Measurements from ENCODE around the gene CXCR5.

The CXCR5 gene

DNA sequence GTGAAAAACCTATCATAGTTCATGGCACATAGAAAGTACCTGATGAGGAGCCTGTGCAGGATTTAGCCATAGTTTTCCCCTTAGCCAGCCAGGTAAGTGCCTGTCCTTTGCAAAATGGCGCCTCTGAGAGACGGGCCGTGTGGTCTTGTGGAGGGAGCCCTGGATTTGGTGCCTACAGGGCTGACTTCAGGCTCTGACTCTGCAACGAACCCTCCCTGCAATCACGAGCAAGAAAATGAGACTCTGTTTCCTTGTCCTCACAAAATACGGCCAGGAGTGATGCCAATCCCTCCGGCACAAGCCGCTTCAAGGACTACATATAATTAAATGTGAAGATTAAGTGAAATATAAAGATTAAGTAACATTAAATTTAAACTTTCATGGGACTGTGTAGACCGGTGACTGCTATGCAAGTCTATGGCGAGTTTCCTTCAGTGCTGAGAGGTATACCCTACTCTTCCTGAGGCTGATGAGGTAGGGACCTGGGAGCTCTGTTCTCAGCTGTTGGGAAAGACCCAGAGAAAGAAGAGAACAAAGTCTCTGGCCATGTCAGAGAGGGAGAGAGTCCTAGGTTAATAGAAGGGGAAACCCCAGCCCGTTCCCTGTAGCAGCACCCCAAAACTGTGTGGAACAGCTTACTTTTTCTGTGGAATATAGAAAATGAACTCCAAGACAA is 6.1 kb upstream of the CXCR5 start:
- FAIRE-seq, result no peak

DNA sequence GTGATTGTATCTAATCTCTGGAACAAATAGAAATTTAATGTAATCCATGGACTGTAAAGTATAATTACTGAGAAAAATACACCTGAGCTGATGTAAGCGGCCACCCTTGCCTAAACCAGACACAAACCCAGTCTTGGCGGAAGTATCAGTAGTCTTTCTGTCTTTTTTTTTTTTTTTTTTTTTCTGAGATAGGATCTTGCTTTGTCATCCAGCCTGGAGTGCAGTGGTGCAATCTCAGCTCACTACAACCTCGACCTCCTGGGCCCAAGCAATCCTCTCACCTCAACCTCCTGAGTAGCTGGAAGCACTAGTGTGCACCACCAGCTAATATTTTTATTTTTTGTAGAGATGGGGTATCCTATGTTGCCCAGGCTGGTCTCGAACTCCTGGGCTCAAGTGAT is 5.5 kb upstream of the CXCR5 start:
- no peak for FAIRE-seq

DNA sequence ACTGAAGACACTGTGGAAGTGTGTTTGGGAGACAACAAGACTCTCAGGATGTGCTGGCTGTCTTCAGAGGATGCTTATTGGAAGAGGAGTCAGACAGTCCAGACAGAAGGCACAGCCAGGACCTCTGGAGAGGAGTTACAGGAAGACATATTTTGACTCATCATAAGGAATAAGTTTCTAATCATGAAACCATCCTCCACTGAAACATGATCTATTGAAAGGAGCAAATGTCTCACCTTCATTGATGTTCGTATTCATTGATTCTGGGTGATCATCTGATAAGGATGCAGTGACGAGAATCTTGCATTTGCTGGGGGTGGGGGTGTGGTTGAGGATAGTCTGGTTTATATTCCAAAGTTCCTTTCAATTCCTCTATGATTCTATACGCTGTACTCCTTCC is 2.5 kb upstream of the CXCR5 start:
- FAIRE-seq, result no peak

DNA sequence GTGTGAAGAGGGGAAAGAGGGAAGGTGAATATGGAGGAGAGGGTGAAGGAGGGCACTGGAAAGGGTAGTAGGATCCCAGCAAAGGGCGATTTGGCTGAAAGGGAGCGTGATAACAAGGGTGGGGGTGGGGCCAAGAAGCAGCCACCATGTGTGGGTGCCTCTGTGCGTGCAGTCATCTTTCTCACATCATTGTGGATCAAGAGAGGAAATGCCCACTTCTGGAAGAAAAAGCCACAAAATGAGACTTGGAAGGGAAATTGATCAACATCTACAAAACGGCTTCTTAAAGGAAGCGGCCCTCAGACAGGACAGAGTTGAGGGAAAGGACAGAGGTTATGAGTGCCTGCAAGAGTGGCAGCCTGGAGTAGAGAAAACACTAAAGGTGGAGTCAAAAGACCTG is 1.2 kb upstream of the CXCR5 start:
- FAIRE-seq, result no peak

DNA sequence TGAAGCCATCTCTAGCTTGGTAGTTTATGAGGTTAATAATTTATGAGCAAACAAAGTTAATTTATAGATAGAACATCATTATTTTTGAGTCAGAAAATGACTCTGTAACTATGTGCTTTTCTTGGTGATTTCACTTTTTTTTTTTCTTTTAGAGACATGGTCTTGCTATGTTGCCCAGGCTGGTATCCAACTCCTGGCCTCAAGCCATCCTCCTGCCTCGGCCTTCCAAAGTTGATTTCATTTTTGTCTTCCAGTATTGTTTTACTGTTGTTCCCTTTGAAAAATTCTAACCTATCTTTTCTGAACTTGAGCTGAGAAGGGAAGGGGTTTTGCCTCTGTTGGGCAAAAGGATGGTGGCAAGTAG is 706 bp upstream of the CXCR5 start:
- FAIRE-seq, result no peak

DNA sequence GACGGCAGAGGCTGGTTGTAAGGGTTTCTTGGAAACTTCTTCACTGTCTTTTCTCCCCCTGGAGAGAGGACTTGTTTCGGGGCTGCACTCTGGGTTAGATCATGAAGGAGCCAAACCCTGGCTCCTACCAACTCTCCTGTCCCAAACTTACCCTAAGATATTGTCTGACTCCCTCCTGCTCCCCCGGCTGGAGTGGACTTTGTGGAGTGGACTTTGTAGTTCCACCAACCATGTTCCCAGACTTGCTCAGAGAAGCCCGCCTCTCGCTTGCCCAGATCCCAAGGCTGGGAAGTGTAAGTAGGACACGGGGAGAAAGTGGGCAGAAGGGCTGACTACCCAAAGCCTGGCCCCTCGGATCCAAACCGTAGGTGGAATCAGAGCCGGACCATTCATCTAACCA is 1.2 kb downstream of the CXCR5 start:
- FAIRE-seq, result no peak

DNA sequence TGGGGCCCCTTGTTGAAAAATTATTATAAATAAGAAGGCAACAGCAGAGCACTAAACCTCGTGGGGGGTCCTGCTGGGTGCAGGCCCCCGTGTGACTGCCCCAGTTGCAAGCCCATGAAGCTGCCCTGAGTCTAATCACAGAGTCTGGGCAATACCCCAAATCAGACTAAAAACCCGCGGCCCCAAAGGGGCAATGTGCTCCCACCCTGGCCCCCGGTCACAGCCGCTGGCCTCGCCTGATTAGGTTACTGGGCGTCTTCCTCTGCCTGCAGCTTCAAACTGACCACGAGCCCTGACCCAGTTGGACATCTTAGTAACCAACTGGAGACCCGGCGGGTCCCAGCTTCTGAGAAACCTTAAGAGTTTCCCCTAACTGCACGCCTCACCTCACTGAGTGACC is 1.6 kb downstream of the CXCR5 start:
- no peak for FAIRE-seq

DNA sequence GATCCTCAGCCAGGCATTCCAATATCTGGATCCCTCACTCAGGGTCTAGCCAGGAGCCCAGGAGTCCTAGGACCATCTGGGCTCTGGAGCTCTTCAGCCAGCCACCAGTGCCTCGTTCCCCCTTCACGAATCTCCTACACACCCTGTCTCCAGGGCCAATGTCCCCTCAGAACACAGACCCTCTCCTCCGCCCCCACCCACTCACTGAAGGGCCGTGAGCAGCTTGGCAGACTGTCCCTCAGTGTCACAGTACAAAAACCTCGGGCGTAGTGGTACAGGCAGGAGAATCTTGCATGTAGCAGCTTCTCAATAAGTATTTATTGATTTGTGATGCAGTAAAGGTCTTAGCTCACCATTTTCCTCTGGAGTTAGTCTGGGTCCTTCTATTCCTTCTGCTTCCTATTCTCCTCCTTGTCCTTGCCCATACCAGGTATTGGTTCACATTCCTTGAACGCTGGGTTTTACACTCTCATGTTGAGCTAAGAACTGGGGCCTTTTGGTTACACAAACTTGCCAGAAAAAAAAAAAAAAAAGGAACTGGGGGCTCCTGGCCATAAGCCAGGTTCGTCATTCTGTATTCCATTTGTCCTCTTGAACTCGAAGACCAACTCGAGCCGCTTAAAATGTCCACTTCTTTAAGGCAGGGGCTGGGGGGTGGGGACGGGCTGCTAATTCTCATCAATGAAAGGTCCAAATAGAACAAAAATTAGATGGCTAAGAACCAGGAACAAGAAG is 2.3 kb downstream of the CXCR5 start:
- FAIRE-seq, result no peak

DNA sequence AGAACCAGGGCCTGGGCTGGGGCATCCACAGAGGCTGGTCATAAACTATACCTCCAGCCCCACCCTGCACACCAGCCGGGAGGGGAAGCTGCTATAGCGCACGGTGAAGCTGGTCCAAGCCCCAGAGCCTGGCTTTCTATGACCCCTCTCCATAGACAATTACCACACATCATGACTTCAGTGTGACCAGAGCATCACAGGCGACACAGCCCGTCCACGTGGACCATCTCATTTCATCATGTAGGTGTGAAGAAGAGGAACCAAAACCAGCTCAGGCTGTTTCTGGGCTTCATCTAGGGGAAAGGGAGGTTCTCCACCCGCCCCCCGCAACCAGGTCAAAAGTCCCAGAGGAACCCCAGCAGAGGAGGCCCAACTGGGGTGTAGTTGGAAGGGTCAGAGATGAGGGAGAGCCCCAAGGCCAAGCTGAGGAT is 3.0 kb downstream of the CXCR5 start:
- no peak for FAIRE-seq

DNA sequence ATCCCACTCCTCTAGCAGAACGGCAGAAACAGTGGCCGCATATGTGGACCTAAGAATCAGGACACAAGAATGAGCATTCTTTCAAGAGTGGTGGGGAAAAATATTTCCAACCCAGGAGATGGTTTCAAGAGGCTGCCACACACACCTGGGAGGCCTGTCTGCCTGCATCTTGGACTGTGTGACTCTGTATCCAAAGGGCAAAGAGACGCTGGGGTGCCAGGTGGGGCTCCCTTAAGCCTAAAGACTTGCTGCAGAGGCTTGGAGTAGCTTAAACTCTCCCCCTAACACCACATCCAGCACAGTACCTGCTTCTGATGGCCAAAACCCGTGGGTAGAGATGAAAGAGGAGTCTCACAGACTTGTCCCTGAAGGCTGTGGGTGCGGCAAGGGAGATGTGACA is 3.5 kb downstream of the CXCR5 start:
- FAIRE-seq, result no peak

DNA sequence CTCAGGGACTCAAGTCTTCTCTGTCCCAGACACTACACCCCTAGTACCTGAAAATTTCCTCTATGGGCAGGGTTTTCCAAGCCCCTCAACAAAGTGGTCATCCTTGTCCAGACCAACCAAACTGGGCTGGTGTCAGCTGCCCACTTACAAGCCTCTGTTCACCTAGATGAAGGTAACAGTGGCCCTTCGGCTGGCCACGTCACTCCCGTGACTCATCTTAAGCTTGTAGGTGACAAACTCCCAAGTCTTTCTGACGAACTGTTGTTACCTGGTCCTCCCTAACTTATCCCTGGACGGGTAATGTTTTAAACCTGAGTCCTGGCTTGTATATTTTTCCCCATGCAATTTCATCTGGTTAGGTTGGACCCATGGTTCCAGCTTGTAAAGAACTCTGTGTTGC is 4.7 kb downstream of the CXCR5 start:
- FAIRE-seq, result no peak

DNA sequence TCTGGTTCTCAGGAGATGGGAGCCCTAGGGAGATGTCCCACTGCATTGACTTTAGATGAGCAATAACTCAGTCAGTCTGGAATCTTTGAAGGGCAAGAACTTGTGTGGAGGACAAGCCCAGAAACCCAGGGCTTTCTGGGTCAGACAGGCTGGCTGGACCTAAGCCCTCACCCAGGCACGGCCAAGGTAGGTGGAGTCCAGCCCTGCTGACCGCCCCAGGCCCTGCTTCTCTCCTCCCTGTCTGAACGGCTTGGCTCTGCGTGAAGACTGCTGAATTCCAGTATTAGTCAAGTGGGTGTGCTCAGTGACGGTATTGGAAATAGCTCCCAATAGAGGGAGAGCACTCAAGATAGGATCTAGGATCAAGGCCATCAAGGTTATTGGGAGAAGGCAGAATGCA is 6.1 kb downstream of the CXCR5 start:
- no peak for FAIRE-seq

DNA sequence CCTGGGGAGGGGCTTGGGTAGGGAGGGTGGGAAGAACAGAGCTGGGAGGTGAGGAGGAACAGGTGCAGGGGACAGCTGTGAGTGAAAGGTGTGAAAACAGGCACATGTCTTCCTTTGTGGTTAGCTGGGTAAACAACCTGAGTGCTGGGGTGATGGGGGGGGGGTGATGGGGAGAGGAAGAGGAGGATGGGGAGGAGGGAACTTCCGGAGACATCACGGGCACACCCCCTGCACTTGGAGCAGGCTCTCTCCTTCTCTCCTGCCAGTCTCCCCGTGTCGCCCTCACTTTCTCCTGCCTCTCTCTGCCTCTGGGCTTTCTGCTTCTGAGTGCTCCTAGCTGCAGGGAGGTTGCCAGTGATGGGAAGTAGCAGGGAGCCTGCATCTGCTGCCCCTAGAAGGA is 8.8 kb downstream of the CXCR5 start:
- FAIRE-seq, result no peak

DNA sequence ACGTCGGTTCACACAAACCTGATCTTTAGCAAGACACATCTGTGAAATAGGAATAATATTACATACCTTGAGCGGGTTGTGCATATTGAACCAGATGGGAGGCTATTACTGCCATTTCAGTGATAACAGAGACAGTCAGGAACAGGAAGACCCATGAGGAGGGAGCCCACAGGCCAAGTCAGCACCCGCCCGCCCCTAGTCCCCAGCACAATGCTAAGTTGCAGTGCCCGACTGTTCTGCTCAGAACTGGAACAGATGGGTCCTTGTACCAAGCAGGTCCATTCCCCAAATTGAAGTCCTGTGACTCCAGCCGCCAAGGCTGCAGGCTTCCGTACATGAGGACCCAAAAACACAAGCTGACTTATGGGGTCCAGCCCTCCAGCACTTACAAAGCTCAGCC is 9.3 kb downstream of the CXCR5 start:
- no peak for FAIRE-seq

DNA sequence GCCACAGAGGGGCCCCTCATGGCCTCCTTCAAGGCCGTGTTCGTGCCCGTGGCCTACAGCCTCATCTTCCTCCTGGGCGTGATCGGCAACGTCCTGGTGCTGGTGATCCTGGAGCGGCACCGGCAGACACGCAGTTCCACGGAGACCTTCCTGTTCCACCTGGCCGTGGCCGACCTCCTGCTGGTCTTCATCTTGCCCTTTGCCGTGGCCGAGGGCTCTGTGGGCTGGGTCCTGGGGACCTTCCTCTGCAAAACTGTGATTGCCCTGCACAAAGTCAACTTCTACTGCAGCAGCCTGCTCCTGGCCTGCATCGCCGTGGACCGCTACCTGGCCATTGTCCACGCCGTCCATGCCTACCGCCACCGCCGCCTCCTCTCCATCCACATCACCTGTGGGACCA is 10.0 kb downstream of the CXCR5 start:
- FAIRE-seq, result no peak

DNA sequence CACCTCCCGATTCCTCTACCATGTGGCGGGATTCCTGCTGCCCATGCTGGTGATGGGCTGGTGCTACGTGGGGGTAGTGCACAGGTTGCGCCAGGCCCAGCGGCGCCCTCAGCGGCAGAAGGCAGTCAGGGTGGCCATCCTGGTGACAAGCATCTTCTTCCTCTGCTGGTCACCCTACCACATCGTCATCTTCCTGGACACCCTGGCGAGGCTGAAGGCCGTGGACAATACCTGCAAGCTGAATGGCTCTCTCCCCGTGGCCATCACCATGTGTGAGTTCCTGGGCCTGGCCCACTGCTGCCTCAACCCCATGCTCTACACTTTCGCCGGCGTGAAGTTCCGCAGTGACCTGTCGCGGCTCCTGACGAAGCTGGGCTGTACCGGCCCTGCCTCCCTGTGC is 10.5 kb downstream of the CXCR5 start:
- no peak for FAIRE-seq

DNA sequence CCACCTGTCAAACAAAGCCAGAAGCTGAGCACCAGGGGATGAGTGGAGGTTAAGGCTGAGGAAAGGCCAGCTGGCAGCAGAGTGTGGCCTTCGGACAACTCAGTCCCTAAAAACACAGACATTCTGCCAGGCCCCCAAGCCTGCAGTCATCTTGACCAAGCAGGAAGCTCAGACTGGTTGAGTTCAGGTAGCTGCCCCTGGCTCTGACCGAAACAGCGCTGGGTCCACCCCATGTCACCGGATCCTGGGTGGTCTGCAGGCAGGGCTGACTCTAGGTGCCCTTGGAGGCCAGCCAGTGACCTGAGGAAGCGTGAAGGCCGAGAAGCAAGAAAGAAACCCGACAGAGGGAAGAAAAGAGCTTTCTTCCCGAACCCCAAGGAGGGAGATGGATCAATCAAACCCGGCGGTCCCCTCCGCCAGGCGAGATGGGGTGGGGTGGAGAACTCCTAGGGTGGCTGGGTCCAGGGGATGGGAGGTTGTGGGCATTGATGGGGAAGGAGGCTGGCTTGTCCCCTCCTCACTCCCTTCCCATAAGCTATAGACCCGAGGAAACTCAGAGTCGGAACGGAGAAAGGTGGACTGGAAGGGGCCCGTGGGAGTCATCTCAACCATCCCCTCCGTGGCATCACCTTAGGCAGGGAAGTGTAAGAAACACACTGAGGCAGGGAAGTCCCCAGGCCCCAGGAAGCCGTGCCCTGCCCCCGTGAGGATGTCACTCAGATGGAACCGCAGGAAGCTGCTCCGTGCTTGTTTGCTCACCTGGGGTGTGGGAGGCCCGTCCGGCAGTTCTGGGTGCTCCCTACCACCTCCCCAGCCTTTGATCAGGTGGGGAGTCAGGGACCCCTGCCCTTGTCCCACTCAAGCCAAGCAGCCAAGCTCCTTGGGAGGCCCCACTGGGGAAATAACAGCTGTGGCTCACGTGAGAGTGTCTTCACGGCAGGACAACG is 11.7 kb downstream of the CXCR5 start:
- FAIRE-seq, result no peak

DNA sequence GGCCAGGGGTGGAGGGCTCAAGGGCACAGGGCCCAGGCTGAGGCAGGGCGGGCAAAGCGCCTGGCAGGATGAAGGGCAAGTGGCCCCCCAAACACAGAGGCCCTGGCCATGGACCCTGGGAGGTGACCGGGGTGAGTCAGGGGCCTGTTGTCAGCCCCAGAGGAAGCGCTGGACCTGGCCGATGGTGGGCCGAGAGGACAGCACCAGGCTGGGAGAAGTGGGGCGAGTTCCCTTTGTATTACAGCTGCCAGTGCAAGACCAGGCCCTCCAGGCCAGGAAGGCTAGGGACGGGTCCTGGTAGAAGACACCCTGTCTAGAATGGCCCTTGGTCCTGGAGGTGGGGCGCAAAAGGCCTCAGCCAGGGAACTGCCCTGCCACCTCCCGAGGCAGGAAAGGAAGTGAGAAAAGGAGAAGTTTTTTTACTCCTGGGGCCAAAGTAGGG is 12.8 kb downstream of the CXCR5 start:
- FAIRE-seq, result no peak

DNA sequence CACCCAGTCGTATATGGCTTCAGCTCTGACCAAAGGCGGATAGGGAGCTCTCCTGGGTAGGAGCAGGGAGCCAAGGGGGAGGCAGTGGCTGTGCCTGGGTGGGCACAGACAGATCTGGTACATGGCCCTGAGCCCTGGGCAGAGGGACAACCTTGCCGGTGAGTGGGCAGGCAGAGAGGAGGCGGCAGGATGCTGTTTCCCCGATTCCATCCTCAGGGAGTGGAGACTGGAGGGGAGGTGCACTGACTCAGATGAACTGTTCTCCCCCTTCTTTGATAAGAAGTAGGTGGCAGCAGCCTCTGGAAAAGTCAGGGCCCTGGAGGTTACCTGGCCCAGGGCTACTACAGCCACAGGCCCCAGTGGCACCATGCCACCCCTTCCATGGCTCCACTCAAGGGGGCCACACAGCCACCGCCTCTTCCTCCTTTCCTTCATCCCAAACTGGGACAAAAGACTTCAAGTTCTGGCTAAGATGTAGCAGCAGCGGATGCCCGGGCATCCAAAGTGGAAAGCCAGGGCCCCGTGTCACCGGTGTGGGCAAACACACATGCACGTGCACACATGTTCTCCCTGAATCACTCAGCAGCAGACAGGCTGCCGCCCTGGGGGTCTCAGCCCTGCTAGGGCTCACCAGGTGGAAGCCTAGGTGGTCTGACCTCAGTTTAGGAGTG is 13.4 kb downstream of the CXCR5 start:
- no peak for FAIRE-seq

DNA sequence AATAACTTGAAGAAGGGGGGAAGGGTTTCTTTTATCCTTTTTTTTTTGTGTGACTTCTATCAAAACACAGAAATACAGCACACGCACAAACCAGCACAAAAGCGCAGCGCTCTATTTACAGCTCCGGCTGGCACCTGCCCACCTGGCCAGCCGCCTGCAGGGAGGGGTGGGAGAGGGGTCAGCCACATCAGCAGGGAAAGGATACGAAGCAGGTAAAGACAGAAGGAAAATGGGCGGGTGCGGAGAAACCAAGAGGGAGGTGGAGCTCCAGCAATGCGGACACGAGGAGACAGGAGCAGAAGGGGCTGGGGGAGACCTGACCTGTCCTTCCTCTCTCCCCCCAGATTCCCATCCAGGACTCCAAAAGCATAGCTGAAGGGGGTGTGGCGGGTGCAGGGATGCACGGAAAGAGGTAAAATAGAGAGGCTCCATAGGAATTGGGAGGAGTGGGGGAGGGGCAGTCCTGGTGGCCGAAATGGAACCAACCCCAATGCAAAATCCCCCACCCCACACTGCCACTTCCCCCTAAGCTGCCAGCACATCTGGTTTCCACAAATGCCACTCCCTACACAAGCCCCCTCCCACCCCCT is 14.1 kb downstream of the CXCR5 start:
- FAIRE-seq, result no peak

DNA sequence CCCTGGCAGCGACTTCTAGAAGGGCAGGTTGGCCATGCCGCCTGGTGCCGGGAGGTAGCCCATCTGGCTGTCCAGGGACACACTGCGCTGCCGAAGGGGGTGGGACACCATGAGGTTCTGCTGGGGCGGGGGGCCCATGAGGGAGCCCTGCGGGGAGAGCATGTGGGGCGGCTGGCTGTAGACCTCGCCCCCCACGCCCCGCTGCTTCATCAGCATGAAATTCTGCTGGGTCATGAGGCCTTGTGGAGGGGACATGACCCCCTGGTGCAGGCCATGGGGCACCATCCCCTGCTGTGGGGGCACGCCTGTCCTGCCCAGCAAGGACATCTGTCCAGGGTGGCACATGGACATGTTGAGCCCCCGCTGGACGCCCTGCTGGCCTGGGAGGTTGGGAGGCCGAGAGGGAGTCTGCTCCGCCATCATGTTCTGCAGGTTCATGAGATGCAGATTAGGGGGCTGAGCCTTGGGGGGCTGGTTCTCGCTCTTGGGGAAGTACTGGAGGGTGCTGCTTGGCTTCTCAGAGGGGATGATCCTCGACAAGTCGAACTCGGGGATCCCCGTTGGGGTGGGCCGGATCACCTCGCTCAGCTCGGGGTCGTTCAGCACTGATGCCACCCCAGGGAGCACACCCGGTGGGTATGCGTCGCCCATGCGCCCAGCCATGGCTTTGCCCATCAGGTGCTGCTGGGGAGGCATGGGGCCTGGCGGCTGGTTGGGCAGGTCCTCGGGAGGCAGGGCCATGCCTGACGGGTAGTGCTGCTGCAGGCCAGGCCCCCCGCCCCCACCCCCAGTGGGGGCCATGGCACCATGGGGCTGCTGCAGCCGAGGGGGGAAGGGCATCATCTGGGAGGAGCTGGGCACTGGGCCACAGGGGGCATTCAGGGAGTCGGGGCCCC is 15.0 kb downstream of the CXCR5 start:
- no peak for FAIRE-seq

DNA sequence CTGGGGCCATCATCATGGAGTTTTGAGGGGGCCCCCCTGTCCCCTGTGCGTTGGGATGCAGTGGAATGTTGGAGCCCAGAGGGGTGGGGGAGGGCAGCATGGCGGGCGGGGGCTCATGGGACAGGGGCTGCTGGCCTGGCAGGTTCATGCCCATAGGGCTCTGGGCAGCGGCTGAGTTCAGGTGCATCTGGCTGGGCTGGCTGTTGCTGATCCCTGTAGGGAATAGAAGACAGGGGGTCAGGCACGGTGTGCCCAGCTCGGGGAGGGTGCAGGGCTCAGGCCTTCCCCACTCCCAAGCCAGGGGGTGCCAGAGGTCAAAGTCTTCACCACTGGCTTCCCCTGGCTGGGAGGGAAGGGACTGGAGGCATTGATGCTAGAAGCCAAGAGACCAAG is 15.6 kb downstream of the CXCR5 start:
- no peak for FAIRE-seq
